ENCODE results near the gene VPS37D. TPM values are rescaled to one million over a fixed set of nuclear protein-coding genes. Genes with fewer than 3 reads are reported as not detected.

The VPS37D gene
- total RNA-seq, 1 donor from 2014 or later: 0.24 TPM

DNA sequence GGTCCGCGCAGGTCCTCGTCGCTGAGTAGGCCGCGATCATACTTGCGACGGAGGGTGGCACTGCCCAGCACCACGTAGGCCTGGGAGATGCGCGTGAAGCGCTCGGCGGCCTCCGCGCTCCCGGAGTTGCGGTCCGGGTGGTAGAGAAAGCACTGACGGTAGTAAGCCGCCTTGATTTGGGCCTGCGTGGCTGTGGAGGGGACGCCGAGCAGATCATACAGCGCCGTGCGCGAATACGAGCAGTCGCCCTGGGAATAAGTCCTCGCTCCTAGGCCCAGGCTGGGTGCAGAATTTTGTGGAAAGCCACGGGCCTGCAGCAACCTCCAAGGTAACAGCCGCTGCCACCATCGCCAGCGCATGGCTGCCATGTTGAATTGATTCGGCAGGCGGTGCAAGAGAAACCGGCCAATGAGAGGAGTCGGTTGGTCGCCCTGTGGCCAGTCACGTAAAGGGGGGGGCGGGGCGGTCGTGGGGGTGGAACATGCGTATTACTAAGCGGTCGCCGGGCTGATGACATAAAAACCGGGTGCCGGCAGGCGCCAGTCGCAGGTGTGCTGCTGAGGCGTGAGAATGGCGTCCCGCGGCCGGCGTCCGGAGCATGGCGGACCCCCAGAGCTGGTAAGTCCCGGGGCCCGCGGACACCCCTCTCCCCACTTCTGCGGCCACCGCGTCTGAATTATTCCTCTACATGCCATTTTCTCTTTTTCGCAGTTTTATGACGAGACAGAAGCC lies 15.6 kb downstream of the VPS37D start, which contains the start of the genes BUD23 and DNAJC30:
TSS of gene BUD23 (plus strand) at position 542 of the 732 bp plus-strand sequence. CDS start at position 571, 29 bp downstream.
TSS of gene DNAJC30 (minus strand) at position 398 of the 732 bp plus-strand sequence. CDS start at position 368, 30 bp downstream.
- ChIA-PET POLR2A (interaction anchor here (0.8 to 1.0 kb wide), 2 partner anchors 10 to 22 kb away, joined by 3 read pairs; no protein-coding TSS in a partner anchor), CTCF (no interaction called here)
- peak; percentile 81 for DNase-seq
- Mint-ChIP-seq H3K9me3 (no peaks in the 10 kb centered on the region), H3K36me3 (ENCODE audit: low read depth) (peaks cover 42% of the 10 kb centered on the region), H3K4me3 (peak within 1 kb of the TSS; percentile 97), H3K27ac (peak within 1 kb of the TSS; percentile 95), H3K27me3 (no peaks in the 10 kb centered on the region), H3K4me1 (peaks cover 28% of the 10 kb centered on the region)
- intact Hi-C loops (cut with micrococcal nuclease): loop anchor here (1.0 to 2.0 kb wide), 6 partner anchors 16 to 854 kb away; partner anchors contain the start of genes ABHD11, BAZ1B, TBL2 and TYW1B
- peak; percentile 98 for ATAC-seq (ENCODE audit: low read depth)
- TF ChIP-seq, protein P1, sequence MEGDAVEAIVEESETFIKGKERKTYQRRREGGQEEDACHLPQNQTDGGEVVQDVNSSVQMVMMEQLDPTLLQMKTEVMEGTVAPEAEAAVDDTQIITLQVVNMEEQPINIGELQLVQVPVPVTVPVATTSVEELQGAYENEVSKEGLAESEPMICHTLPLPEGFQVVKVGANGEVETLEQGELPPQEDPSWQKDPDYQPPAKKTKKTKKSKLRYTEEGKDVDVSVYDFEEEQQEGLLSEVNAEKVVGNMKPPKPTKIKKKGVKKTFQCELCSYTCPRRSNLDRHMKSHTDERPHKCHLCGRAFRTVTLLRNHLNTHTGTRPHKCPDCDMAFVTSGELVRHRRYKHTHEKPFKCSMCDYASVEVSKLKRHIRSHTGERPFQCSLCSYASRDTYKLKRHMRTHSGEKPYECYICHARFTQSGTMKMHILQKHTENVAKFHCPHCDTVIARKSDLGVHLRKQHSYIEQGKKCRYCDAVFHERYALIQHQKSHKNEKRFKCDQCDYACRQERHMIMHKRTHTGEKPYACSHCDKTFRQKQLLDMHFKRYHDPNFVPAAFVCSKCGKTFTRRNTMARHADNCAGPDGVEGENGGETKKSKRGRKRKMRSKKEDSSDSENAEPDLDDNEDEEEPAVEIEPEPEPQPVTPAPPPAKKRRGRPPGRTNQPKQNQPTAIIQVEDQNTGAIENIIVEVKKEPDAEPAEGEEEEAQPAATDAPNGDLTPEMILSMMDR (IDR thresholded peaks at IDR 0.05): no peak

DNA sequence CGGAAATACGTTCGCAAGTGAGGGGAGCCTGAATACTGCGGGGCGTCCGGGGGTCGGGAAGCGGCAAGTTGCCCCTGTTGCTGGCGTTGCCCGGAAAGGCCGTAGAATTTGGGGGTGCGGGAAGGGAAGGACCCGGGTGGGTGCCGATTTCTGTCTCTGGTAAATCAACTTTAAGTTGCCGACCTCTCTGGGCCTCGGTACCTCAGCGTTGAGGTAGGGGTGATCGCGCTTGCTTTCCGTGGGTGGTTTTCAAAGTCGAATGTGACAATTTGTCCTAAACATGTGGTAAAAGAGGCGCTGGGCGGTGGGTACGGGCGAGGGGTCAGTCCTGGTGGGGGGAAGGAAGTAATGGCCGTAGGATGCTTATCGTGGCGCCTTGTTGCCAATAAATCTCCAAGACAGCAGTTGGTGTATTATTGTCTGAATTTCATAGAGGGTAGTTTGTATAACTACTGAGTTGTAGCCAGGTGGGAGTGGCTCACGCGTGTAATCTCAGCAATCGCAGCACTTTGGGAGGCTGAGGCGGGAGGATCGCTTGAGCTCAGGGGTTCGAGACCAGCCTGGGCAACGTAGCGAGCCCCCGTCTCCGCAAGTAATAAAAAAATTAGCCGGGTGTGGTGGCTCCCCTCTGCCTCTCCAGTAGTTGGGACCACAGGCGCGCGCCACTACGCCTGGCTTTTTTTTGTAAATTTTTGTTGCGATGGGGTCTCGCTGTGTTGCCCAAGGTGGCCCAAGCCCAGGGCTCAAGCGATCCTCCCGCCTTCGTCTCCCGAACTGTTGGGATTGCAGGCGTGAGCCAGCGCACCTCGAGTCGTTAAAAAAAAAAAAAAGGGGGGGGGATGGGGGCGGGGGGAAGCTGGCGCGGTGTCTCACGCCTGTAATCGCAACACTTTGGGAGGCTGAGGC lies 16.4 kb downstream of the VPS37D start:
- DNase-seq: no peak
- H3K4me3 Mint-ChIP-seq: peak overlapping the region; percentile 97
- H3K36me3 Mint-ChIP-seq (ENCODE audit: low read depth): peaks cover 42% of the 10 kb centered on the region
- intact Hi-C loops (cut with micrococcal nuclease): loop anchor here (1.0 to 2.0 kb wide), 6 partner anchors 17 to 855 kb away; partner anchors contain the start of genes ABHD11, BAZ1B, TBL2 and TYW1B
- H3K9me3 Mint-ChIP-seq: no peaks in the 10 kb centered on the region
- peak overlapping the region; percentile 95 for H3K27ac Mint-ChIP-seq
- TF ChIP-seq, protein P1 (IDR thresholded peaks at IDR 0.05): no peak
- H3K27me3 Mint-ChIP-seq: no peaks in the 10 kb centered on the region
- no peak for ATAC-seq (ENCODE audit: low read depth)
- peaks cover 33% of the 10 kb centered on the region for H3K4me1 Mint-ChIP-seq
- ChIA-PET POLR2A (interaction anchor here (0.6 to 1.0 kb wide), 4 partner anchors 9 to 22 kb away, joined by 3 read pairs; no protein-coding TSS in a partner anchor), CTCF (no interaction called here)

DNA sequence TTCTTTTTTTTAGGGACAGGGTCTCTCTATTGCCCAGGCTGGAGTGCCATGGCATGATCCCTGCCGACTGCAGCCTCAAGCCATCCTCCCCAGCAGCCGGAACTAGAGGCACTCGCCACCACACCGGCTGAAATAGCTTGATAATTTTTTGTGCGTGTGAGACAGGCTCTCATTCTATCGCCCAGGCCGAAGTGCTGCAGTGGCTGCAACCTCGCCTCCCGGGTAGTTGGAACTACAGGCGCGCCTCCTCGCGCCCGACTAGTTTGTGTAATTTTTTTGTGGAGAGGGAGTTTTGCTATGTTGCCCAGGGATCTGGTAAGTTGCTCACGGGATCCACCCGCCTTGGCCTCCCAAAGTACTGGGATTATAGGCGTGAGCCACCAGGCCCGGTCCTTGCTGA lies 17.7 kb downstream of the VPS37D start:
- POLR2A ChIA-PET: no interaction called here
- Mint-ChIP-seq H3K9me3 (no peaks in the 10 kb centered on the region), H3K27ac (no peak overlapping the region), H3K4me3 (peak overlapping the region; percentile 71), H3K36me3 (ENCODE audit: low read depth) (peaks cover 50% of the 10 kb centered on the region), H3K4me1 (peaks cover 38% of the 10 kb centered on the region), H3K27me3 (no peaks in the 10 kb centered on the region)
- TF ChIP-seq, protein P1 (IDR thresholded peaks at IDR 0.05): no peak
- no peak for DNase-seq
- intact Hi-C loops (cut with micrococcal nuclease): no loop called here
- ATAC-seq (ENCODE audit: low read depth): no peak
- CTCF ChIA-PET: no interaction called here

GRCh38 chr7:73688288-73688687 lies 20.7 kb downstream of the VPS37D start:
- no peak for DNase-seq
- ATAC-seq (ENCODE audit: low read depth): no peak
- Mint-ChIP-seq H3K27ac (no peak overlapping the region), H3K27me3 (no peaks in the 10 kb centered on the region), H3K36me3 (ENCODE audit: low read depth) (peaks cover 70% of the 10 kb centered on the region), H3K4me3 (no peak overlapping the region), H3K9me3 (no peaks in the 10 kb centered on the region), H3K4me1 (peaks cover 19% of the 10 kb centered on the region)
- intact Hi-C loops (cut with micrococcal nuclease): no loop called here
- CTCF ChIA-PET: no interaction called here
- TF ChIP-seq, protein P1 (IDR thresholded peaks at IDR 0.05): no peak
- POLR2A ChIA-PET: no interaction called here
